Prostate gland (tissue), 2 donors: ENCODE measurements around the gene TPD52L2. TPM values are rescaled to one million over a fixed set of nuclear protein-coding genes. Genes with fewer than 3 reads are reported as not detected.

ENCODE experiments used
- DNase-seq: peaks from one replicate; pipeline ENCODE4 v3.0.0-alpha.2; 2019; ENCODE audit warnings: low spot score
- H3K27ac ChIP-seq, 2 donors: fragments of 200-600 bp; sonication (generic); 2 replicates each; pipeline ENCODE4 v1.5.1; 2017 to 2019
- H3K27me3 ChIP-seq: fragments of 200-600 bp; sonication (generic); replicated peaks from 2 replicates; pipeline ENCODE4 v1.5.1; 2019; ENCODE audit not compliant: insufficient read depth
- H3K36me3 ChIP-seq, 2 donors: fragments of 200-600 bp; sonication (generic); 1 replicate in 1 of 2; 2 replicates in 1 of 2; pipeline versions ENCODE4 v1.5.1 to v1.8.1; 2017 to 2019
- H3K4me1 ChIP-seq: fragments of 200-600 bp; sonication (generic); replicated peaks from 2 replicates; pipeline ENCODE4 v1.5.1; 2019
- H3K4me3 ChIP-seq, 2 donors: fragments of 200-600 bp; sonication (generic); 2 replicates each; pipeline ENCODE4 v1.5.1; 2017 to 2019
- H3K9me3 ChIP-seq: fragments of 200-600 bp; sonication (generic); 2 replicates; pipeline ENCODE4 v1.5.1; 2017
- CTCF ChIP-seq, 4 experiments: fragments of 200-600 bp in 2 of 4; fragments of 450-650 bp in 2 of 4; sonication (generic) in 2 of 4; IDR thresholded peaks; 1 replicate in 3 of 4; 2 replicates in 1 of 4; pipeline ENCODE4 v1.5.1; 2016 to 2019; ENCODE audit warnings: antibody characterized with exemption in 4 of 4, mild to moderate bottlenecking in 2 of 4, moderate library complexity in 2 of 4
- POLR2A ChIP-seq: fragments of 450-650 bp; IDR thresholded peaks from one replicate; pipeline ENCODE4 v1.6.1; 2016; ENCODE audit warnings: antibody characterized with exemption, mild to moderate bottlenecking
- POLR2AphosphoS5 ChIP-seq: sonication (generic); formaldehyde crosslinking; IDR thresholded peaks from one replicate; pipeline ENCODE4 v1.6.1; 2017; ENCODE audit warnings: antibody characterized with exemption
- WGBS: methylation state at CpG from one replicate; pipeline ENCODE4 v1.1.5; 2018; 5-methylcytosine and 5-hydroxymethylcytosine counted together
- intact Hi-C: fragments of 100-400 bp; cut with DNase I; formaldehyde crosslinking; loops from one replicate; pipeline ENCODE4 v1.14.2; 2022
- total RNA-seq, 2 donors: library from RNA; depleted of rRNA; stranded (reverse); fragments of >200 nt; gene quantifications; one replicate each; pipeline ENCODE4 v1.1.0, GENCODE V29; 2016

Gene TPD52L2
- total RNA-seq, 2 donors from 2014 or later = 105 to 127 TPM

- 18% methylated on average over 6 of the region's 6 CpGs for WGBS
- TF ChIP-seq CTCF (IDR thresholded peaks at IDR 0.05) = no peak
- TF ChIP-seq POLR2AphosphoS5 = no peak
- TF ChIP-seq POLR2A = no peak
- no peaks in the 10 kb centered on the region for H3K36me3 ChIP-seq
- no peak for DNase-seq
- peak overlapping the region; percentile 77 to 82 for H3K27ac ChIP-seq
- H3K4me3 ChIP-seq = peak overlapping the region; percentile 46 to 55
- intact Hi-C loops = loop anchor here (10.0 kb wide), 1 partner anchor 171 kb away; the partner anchor contains the start of gene TCEA2
- no peaks in the 10 kb centered on the region for H3K9me3 ChIP-seq
- peaks cover 21% of the 10 kb centered on the region for H3K4me1 ChIP-seq
- no peaks in the 10 kb centered on the region for H3K27me3 ChIP-seq
These were observed 28.9 kb downstream of the TPD52L2 start for GRCh38 chr20:63893999-63894357.

GRCh38 chr20:63894358-63895201, 29.5 kb downstream of the TPD52L2 start, which contains the start of gene DNAJC5:
Gene DNAJC5 (plus strand): TSS chr20:63895126. CDS start chr20:63928346, 33,220 bp downstream.
- 2% methylated on average over 51 of the region's 82 CpGs for WGBS
- DNase-seq = peak; percentile 94
- H3K27me3 ChIP-seq = no peaks in the 10 kb centered on the region
- H3K27ac ChIP-seq = peak within 1 kb of the TSS; percentile 77 to 82
- no peaks in the 10 kb centered on the region for H3K9me3 ChIP-seq
- H3K36me3 ChIP-seq = no peaks in the 10 kb centered on the region
- peaks cover 17% of the 10 kb centered on the region for H3K4me1 ChIP-seq
- intact Hi-C loops = loop anchor here (10.0 kb wide), 1 partner anchor 170 kb away; the partner anchor contains the start of gene TCEA2
- peak within 1 kb of the TSS; percentile 46 to 55 for H3K4me3 ChIP-seq
- TF ChIP-seq POLR2AphosphoS5 (peak; percentile 88), POLR2A (peak; percentile 77), CTCF (IDR thresholded peaks at IDR 0.05) (peak in 1 of 4 experiments; percentile 20)

- Histone ChIP-seq H3K4me3 (peak overlapping the region; percentile 46 to 55), H3K36me3 (no peaks in the 10 kb centered on the region), H3K9me3 (no peaks in the 10 kb centered on the region), H3K27ac (peak overlapping the region; percentile 77 to 82), H3K4me1 (peaks cover 17% of the 10 kb centered on the region), H3K27me3 (no peaks in the 10 kb centered on the region)
- no peak for DNase-seq
- intact Hi-C loops = loop anchor here (10.0 kb wide), 1 partner anchor 169 kb away; the partner anchor contains the start of gene TCEA2
- TF ChIP-seq POLR2A = no peak
- TF ChIP-seq CTCF (IDR thresholded peaks at IDR 0.05) = no peak
- TF ChIP-seq POLR2AphosphoS5 = no peak
- WGBS = 1% methylated on average over 80 of the region's 87 CpGs
These were observed 30.3 kb downstream of the TPD52L2 start for GRCh38 chr20:63895202-63895951.

- Histone ChIP-seq H3K4me3 (peak overlapping the region; percentile 46 to 55), H3K27ac (peak overlapping the region; percentile 77 to 82), H3K9me3 (no peaks in the 10 kb centered on the region), H3K36me3 (no peaks in the 10 kb centered on the region), H3K27me3 (no peaks in the 10 kb centered on the region), H3K4me1 (peaks cover 17% of the 10 kb centered on the region)
- TF ChIP-seq CTCF (IDR thresholded peaks at IDR 0.05) (no peak), POLR2A (no peak), POLR2AphosphoS5 (no peak)
- WGBS = under 1% methylated on average over 5 of the region's 5 CpGs
- intact Hi-C loops = loop anchor here (10.0 kb wide), 1 partner anchor 169 kb away; the partner anchor contains the start of gene TCEA2
- no peak for DNase-seq
These were observed 30.8 kb downstream of the TPD52L2 start for GRCh38 chr20:63895952-63896263.
